Measurements from ENCODE around the gene UNC13B. TPM values are rescaled to one million over a fixed set of nuclear protein-coding genes. Genes with fewer than 3 reads are reported as not detected.

The UNC13B gene
- total RNA-seq, 1 experiment from 2014 or later = 9.8 TPM

DNA sequence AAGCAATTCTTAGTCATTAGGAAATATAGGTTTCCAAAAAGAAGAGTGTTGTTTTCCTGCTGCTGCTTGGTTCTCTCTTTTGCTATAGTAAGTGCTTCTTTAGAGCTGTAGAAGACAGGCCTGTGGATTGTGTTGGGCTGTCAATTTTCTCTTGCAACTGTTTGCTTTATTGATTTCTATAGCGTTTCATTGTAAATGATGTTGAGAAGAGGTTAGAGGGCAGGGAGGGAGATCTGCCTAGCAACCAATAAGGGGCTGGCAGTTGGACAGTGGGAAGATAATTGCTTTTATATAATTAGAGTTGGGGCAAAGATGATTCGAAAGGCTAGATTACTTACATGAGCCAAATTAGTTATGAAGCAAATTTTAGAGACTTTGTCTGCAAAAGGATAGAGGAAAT, 11.1 kb downstream of the UNC13B start:
- intact Hi-C loops (cut with micrococcal nuclease) = no loop called here
- ATAC-seq = no peak
- Histone ChIP-seq H2AFZ (ENCODE audit: low read length) (no peak overlapping the region), H3K9me3 (ENCODE audit: low read length) (no peaks in the 10 kb centered on the region), H3K79me2 (ENCODE audit: low read length) (no peaks in the 10 kb centered on the region), H4K20me1 (ENCODE audit: low read length) (no peaks in the 10 kb centered on the region), H3K4me1 (ENCODE audit: insufficient read depth, low read length) (no peaks in the 10 kb centered on the region), H3K9me2 (replicated peaks; ENCODE audit: low read length) (no peaks in the 10 kb centered on the region), H3K9ac (ENCODE audit: low read length) (no peak overlapping the region), H3K27ac (ENCODE audit: low read length) (no peak overlapping the region), H3K27me3 (ENCODE audit: low read length) (no peaks in the 10 kb centered on the region), H3K4me3 (ENCODE audit: low read length) (no peak overlapping the region), H3F3A (ENCODE audit: low read length, unreplicated experiment) (no peaks in the 10 kb centered on the region), H3K36me3 (ENCODE audit: low read depth, low read length) (no peaks in the 10 kb centered on the region), H3K4me2 (ENCODE audit: low read length) (no peak overlapping the region)
- DNase-seq = no peak
- POLR2A ChIA-PET (ENCODE audit: unreplicated experiment) = no interaction called here
- CTCF ChIA-PET = no interaction called here
- no TSS peak for BruUV-seq (replicated peaks)
- TF ChIP-seq EZH2phosphoT487 (IDR thresholded peaks at IDR 0.05; ENCODE audit: borderline replicate concordance, low read length) = no peak
- TF ChIP-seq EZH2 (IDR thresholded peaks at IDR 0.05; ENCODE audit: low read length, unreplicated experiment) = no peak
- TF ChIP-seq, protein P1, sequence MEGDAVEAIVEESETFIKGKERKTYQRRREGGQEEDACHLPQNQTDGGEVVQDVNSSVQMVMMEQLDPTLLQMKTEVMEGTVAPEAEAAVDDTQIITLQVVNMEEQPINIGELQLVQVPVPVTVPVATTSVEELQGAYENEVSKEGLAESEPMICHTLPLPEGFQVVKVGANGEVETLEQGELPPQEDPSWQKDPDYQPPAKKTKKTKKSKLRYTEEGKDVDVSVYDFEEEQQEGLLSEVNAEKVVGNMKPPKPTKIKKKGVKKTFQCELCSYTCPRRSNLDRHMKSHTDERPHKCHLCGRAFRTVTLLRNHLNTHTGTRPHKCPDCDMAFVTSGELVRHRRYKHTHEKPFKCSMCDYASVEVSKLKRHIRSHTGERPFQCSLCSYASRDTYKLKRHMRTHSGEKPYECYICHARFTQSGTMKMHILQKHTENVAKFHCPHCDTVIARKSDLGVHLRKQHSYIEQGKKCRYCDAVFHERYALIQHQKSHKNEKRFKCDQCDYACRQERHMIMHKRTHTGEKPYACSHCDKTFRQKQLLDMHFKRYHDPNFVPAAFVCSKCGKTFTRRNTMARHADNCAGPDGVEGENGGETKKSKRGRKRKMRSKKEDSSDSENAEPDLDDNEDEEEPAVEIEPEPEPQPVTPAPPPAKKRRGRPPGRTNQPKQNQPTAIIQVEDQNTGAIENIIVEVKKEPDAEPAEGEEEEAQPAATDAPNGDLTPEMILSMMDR (conservative IDR thresholded peaks at IDR 0.05; ENCODE audit: low read depth, low read length) = no peak

DNA sequence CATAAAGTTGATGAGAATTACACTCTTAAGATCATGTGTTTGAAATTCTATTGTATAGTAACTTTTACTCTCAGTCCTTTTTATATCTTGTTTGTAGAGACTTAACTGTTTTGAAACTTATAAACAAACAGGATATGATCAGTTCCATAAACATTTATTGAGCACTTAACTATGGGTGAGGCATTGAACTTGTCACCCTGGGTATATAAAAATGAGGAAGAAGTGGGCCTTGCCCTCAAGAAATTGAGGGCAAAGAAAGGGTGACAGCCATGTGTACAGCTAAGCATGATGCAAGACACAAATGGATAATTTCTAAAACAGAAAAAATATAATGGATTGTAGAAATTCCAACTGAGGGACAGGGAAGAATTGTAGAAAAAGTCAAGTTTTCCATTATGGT, 15.7 kb downstream of the UNC13B start:
- H3K4me2 ChIP-seq (ENCODE audit: low read length) = no peak overlapping the region
- intact Hi-C loops (cut with micrococcal nuclease) = loop anchor here (2.0 kb wide), 1 partner anchor 15 kb away; the partner anchor contains the start of gene UNC13B
- ChIA-PET POLR2A (ENCODE audit: unreplicated experiment) (no interaction called here), CTCF (no interaction called here)
- no peak overlapping the region for H2AFZ ChIP-seq (ENCODE audit: low read length)
- TF ChIP-seq, protein P1 (conservative IDR thresholded peaks at IDR 0.05; ENCODE audit: low read depth, low read length) = no peak
- TF ChIP-seq EZH2phosphoT487 (IDR thresholded peaks at IDR 0.05; ENCODE audit: borderline replicate concordance, low read length) = no peak
- TF ChIP-seq EZH2 (IDR thresholded peaks at IDR 0.05; ENCODE audit: low read length, unreplicated experiment) = no peak
- DNase-seq (peak; percentile 22), ATAC-seq (peak; percentile 35)
- no peaks in the 10 kb centered on the region for H3F3A ChIP-seq (ENCODE audit: low read length, unreplicated experiment)
- H3K9me2 ChIP-seq (replicated peaks; ENCODE audit: low read length) = no peaks in the 10 kb centered on the region
- 0 out of 2 replicates have a peak, but pooled peaks cover 7% of the 10 kb centered on the region for H3K79me2 ChIP-seq (ENCODE audit: low read length)
- no peaks in the 10 kb centered on the region for H3K9me3 ChIP-seq (ENCODE audit: low read length)
- no peaks in the 10 kb centered on the region for H4K20me1 ChIP-seq (ENCODE audit: low read length)
- no TSS peak for BruUV-seq (replicated peaks)
- no peak overlapping the region for H3K4me3 ChIP-seq (ENCODE audit: low read length)
- H3K27me3 ChIP-seq (ENCODE audit: low read length) = no peaks in the 10 kb centered on the region
- H3K4me1 ChIP-seq (ENCODE audit: insufficient read depth, low read length) = peaks cover 23% of the 10 kb centered on the region
- H3K27ac ChIP-seq (ENCODE audit: low read length) = peak overlapping the region; percentile 67
- H3K36me3 ChIP-seq (ENCODE audit: low read depth, low read length) = no peaks in the 10 kb centered on the region
- no peak overlapping the region for H3K9ac ChIP-seq (ENCODE audit: low read length)

DNA sequence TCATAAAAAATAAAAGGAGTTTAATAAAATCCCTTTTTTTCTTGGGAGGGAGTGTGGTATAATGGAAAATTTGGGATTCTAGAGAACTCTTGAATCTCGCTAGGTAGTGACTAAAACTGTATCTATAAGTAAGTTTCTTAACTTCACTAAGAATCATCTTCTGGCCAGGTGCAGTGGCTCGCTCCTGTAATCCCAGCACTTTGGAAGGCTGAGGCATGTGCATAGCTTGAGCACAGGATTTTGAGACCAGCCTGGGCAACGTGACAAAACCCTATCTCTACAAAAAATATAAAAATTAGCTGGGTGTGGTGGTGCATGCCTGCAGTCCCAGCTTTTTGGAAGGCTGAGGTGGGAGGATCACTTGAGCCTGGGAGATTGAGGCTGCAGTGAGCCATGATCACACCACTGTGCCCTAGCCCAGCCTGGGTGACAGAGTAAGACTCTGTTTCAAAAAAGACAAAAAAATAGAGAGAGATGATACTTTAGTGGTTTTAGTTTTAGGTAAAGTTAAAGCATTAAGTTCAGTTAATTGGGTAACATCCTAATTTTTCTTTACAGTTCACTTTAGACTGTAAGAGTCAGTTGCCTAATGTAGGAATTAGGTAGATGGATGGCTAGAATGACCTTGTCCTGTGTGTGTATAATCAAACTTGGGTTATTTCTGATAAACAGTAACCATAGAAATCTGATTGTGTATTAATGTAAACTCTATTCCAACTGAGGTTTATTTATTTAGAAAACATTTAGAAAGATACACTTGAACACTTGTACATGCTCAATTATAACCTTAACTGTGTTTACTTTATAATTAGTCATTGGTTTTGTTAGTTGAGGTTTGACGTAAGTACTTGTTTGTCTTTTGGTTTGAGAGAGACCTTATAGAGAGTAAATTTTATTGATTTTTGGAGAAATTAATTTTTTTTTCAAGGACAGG, 17.8 kb downstream of the UNC13B start:
- ATAC-seq (peak; percentile 79), DNase-seq (peak; percentile 57)
- peaks cover 23% of the 10 kb centered on the region for H3K4me1 ChIP-seq (ENCODE audit: insufficient read depth, low read length)
- H3K9ac ChIP-seq (ENCODE audit: low read length) = peak overlapping the region; percentile 75
- intact Hi-C loops (cut with micrococcal nuclease) = loop anchor here (5.0 kb wide), 1 partner anchor 62 kb away; the partner anchor contains the start of gene ATOSB
- peak overlapping the region; percentile 94 for H3K27ac ChIP-seq (ENCODE audit: low read length)
- H3F3A ChIP-seq (ENCODE audit: low read length, unreplicated experiment) = no peaks in the 10 kb centered on the region
- 0 out of 2 replicates have a peak overlapping the region, but pooled peaks have one; percentile 14 for H3K4me3 ChIP-seq (ENCODE audit: low read length)
- CTCF ChIA-PET = no interaction called here
- POLR2A ChIA-PET (ENCODE audit: unreplicated experiment) = no interaction called here
- no peaks in the 10 kb centered on the region for H3K27me3 ChIP-seq (ENCODE audit: low read length)
- H4K20me1 ChIP-seq (ENCODE audit: low read length) = no peaks in the 10 kb centered on the region
- H2AFZ ChIP-seq (ENCODE audit: low read length) = no peak overlapping the region
- H3K9me3 ChIP-seq (ENCODE audit: low read length) = no peaks in the 10 kb centered on the region
- TF ChIP-seq, protein P1 (conservative IDR thresholded peaks at IDR 0.05; ENCODE audit: low read depth, low read length) = no peak
- no peak for TF ChIP-seq EZH2 (IDR thresholded peaks at IDR 0.05; ENCODE audit: low read length, unreplicated experiment)
- no peak for TF ChIP-seq EZH2phosphoT487 (IDR thresholded peaks at IDR 0.05; ENCODE audit: borderline replicate concordance, low read length)
- 0 out of 2 replicates have a peak, but pooled peaks cover 7% of the 10 kb centered on the region for H3K79me2 ChIP-seq (ENCODE audit: low read length)
- H3K4me2 ChIP-seq (ENCODE audit: low read length) = peak overlapping the region; percentile 73
- H3K9me2 ChIP-seq (replicated peaks; ENCODE audit: low read length) = no peaks in the 10 kb centered on the region
- BruUV-seq (replicated peaks) = TSS peak; percentile 37
- H3K36me3 ChIP-seq (ENCODE audit: low read depth, low read length) = no peaks in the 10 kb centered on the region
